ENCODE data around the gene AATF. TPM values are rescaled to one million over a fixed set of nuclear protein-coding genes. Genes with fewer than 3 reads are reported as not detected.

AATF gene
- total RNA-seq, 2 experiments from 2014 or later = 76.7 to 78.8 TPM

DNA sequence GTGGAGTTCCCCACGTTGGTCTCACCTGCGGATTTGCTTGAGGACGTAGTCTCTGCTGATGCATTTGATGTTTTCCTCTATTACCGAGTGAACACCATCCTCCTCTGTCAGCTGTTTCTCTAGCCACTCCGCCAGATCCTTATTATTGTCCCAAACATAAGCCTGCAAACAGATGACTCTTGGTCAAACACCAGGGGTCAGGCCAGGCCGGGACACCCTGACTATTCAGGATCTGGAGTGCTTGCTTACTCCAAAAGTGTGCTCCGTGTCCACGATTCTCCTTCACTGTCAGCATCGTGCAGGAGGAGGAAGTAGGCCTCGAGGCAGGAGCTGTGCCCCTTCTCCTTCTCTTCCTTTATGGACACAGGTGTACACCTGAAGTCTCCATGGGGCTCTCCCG, 140.2 kb downstream of the AATF start:
- POLR2A ChIA-PET = interaction anchor here (0.7 to 2.3 kb wide), 6 partner anchors 7 to 543 kb away, joined by 3 to 7 read pairs (median 5); partner anchors contain the start of genes AATF, ACACA, MRM1 and TADA2A
- Mint-ChIP-seq H3K4me1 (peaks cover 65% of the 10 kb centered on the region), H3K9me3 (no peaks in the 10 kb centered on the region), H3K27ac (peak overlapping the region; percentile 99), H3K27me3 (no peaks in the 10 kb centered on the region), H3K36me3 (ENCODE audit: low read depth) (peaks cover 25% of the 10 kb centered on the region), H3K4me3 (no peak overlapping the region)
- no peak for DNase-seq
- CTCF ChIA-PET = no interaction called here

DNA sequence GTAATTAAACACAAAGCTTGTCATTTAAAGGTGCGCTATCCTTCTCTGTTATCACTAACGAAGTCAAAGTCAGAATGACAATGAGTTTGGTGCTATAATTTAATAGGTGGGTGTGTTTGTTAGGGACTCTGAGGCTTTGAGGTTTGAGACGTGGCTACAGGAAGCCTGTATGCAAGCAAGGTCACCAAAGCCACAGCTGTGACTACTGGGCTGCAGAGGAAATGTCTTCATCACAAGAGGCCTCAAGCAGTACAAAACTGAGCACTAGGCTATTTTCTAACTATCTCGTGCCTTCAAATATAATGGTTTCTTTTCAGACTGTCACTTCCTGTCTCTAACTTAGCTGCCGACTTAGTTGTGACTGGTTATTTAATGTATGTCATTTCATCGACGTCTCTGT, 141.2 kb downstream of the AATF start:
- Mint-ChIP-seq H3K27me3 (no peaks in the 10 kb centered on the region), H3K36me3 (ENCODE audit: low read depth) (peaks cover 32% of the 10 kb centered on the region), H3K4me3 (peak overlapping the region; percentile 46), H3K27ac (peak overlapping the region; percentile 99), H3K9me3 (no peaks in the 10 kb centered on the region), H3K4me1 (peaks cover 69% of the 10 kb centered on the region)
- ChIA-PET CTCF (interaction anchor here (0.9 to 1.4 kb wide), 4 partner anchors 8 to 487 kb away, joined by 3 to 4 read pairs (median 3); no protein-coding TSS in a partner anchor), POLR2A (interaction anchor here (1.2 to 2.3 kb wide), 7 partner anchors 8 to 488 kb away, joined by 3 to 7 read pairs (median 5); partner anchors contain the start of genes AATF and MRM1)
- DNase-seq = peak; percentile 82

DNA sequence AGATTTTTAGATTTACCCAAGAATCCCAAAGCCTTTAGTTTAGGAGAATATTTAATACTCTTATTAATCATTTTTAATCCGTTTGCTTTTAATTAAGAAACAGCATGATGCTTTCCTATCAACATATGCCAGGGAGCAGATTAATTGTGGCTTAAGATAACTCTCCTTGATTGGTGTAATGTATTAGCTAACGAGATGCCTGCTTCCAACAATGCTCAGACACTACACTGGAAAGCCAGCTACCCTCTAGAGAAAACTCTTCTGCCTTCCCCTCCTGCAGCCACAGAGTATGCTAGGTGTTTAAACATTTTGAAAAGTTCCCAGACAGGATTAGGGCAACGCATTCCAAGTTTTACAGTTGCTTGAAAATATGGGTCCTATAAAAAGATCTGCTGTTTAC, 142.2 kb downstream of the AATF start:
- CTCF ChIA-PET = interaction anchor here (1.2 to 1.4 kb wide), 3 partner anchors 12 to 488 kb away, joined by 3 to 4 read pairs (median 4); no protein-coding TSS in a partner anchor
- H3K9me3 Mint-ChIP-seq = no peaks in the 10 kb centered on the region

GRCh38 chr17:37092071-37092470, 143.3 kb downstream of the AATF start:
- peak; percentile 28 for DNase-seq
- Mint-ChIP-seq H3K27ac (peak overlapping the region; percentile 58), H3K4me1 (peaks cover 59% of the 10 kb centered on the region), H3K36me3 (ENCODE audit: low read depth) (peaks cover 44% of the 10 kb centered on the region), H3K4me3 (no peak overlapping the region), H3K27me3 (no peaks in the 10 kb centered on the region), H3K9me3 (no peaks in the 10 kb centered on the region)
- POLR2A ChIA-PET = no interaction called here
- CTCF ChIA-PET = interaction anchor here (0.7 kb wide), 1 partner anchor 11 kb away, joined by 3 read pairs; no protein-coding TSS in a partner anchor

More for the DNA sequence above, 142.2 kb downstream of the AATF start:
- H3K27me3 Mint-ChIP-seq = no peaks in the 10 kb centered on the region
- peak overlapping the region; percentile 46 for H3K4me3 Mint-ChIP-seq
- peaks cover 64% of the 10 kb centered on the region for H3K4me1 Mint-ChIP-seq
- peaks cover 37% of the 10 kb centered on the region for H3K36me3 Mint-ChIP-seq (ENCODE audit: low read depth)
- no peak for DNase-seq
- POLR2A ChIA-PET = interaction anchor here (1.2 to 2.0 kb wide), 4 partner anchors 9 to 254 kb away, joined by 3 to 7 read pairs (median 5); partner anchors contain the start of gene AATF
- peak overlapping the region; percentile 99 for H3K27ac Mint-ChIP-seq

DNA sequence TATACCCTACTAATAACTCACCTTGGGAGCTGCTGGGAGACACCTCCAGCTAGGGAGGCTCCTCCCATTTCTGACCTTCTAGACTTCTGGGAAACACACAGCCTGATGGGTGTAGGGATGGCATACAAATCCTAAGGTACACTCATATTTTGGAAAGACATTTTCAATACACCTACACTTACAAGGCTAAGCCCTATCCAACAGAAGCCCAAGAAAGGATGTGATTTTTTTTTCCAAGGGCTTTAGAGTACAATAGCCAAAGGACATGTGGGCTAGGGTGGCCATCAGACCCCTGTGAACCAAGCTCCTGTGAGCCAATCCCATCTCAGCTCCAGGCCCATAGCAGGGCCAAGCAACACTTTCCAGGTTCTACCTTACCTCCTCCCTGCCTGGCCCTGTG, 143.9 kb downstream of the AATF start:
- H3K4me1 Mint-ChIP-seq = peaks cover 53% of the 10 kb centered on the region

DNA sequence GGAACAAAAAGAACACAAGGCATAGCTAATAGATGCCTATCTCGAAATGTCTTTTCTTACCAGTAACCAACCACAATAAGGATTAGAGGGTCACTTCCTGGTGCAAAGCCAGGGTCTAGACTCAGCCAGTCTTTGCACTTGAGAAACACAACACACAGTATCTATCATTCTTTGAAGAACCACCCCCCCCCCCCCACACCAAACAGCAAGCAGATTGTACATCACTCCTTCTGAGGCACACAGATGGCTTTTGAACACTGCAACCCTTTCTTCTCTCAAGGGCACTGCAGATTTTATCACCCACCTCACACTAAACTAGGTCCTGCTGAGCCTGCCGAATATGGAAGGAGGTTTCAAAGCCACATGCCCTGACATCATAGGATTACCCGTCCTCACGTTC, 145.6 kb downstream of the AATF start:
- DNase-seq = no peak
- ChIA-PET POLR2A (no interaction called here), CTCF (interaction anchor here (1.2 kb wide), 1 partner anchor 46 kb away, joined by 3 read pairs; no protein-coding TSS in a partner anchor)
- H3K36me3 Mint-ChIP-seq (ENCODE audit: low read depth) = peaks cover 45% of the 10 kb centered on the region
- no peaks in the 10 kb centered on the region for H3K27me3 Mint-ChIP-seq
- H3K27ac Mint-ChIP-seq = no peak overlapping the region
- no peak overlapping the region for H3K4me3 Mint-ChIP-seq
- H3K9me3 Mint-ChIP-seq = no peaks in the 10 kb centered on the region
- H3K4me1 Mint-ChIP-seq = peaks cover 43% of the 10 kb centered on the region

More for the DNA sequence above, 143.9 kb downstream of the AATF start:
- no peak overlapping the region for H3K4me3 Mint-ChIP-seq
- ChIA-PET POLR2A (no interaction called here), CTCF (no interaction called here)
- no peak for DNase-seq
- H3K36me3 Mint-ChIP-seq (ENCODE audit: low read depth) = peaks cover 44% of the 10 kb centered on the region
- H3K27ac Mint-ChIP-seq = no peak overlapping the region
- H3K9me3 Mint-ChIP-seq = no peaks in the 10 kb centered on the region
- H3K27me3 Mint-ChIP-seq = no peaks in the 10 kb centered on the region

DNA sequence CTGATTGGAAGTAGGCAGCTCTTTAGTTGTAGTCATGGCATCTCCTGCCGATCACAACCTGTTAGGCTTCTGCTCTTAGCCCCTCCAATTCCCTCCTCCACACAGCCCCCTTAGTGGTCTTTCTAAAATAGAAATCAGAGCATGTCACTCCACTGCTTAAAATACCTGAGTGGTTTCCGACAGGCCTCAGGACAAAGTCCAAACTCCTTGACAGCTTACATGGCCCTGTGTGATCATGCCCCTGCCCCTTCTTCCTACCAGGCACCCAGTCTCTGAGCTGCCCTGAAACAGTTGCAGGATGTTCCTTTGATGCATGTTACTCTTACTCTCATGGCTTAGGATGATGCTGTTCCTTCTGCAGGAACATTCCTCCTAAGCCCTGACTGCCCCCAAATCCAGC, 147.3 kb downstream of the AATF start:
- Mint-ChIP-seq H3K4me1 (peaks cover 26% of the 10 kb centered on the region), H3K36me3 (ENCODE audit: low read depth) (peaks cover 36% of the 10 kb centered on the region), H3K9me3 (no peaks in the 10 kb centered on the region), H3K4me3 (no peak overlapping the region), H3K27me3 (no peaks in the 10 kb centered on the region), H3K27ac (no peak overlapping the region)
- no peak for DNase-seq
- CTCF ChIA-PET = no interaction called here
- POLR2A ChIA-PET = no interaction called here

DNA sequence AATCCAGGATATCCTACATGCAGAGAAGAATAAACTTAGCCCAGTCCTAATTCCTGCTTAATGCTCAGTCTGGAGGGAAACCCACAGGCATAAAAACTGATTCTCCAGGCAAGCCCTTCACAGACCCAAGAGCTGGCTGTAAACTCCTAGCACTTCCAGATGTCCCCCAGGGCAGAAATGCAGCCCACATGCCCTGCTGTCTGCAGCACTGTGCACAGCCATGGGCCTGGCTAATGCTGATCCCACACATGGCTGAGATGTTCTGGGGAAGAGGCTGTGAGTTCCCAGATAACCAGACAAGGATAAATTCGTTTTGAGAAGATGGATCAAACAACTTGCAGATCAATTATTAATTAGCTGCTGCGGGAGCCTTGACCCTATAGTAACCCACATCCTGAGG, 148.4 kb downstream of the AATF start:
- Mint-ChIP-seq H3K27ac (peak overlapping the region; percentile 11), H3K4me3 (no peak overlapping the region), H3K36me3 (ENCODE audit: low read depth) (peaks cover 36% of the 10 kb centered on the region), H3K27me3 (no peaks in the 10 kb centered on the region), H3K9me3 (no peaks in the 10 kb centered on the region), H3K4me1 (peaks cover 15% of the 10 kb centered on the region)
- CTCF ChIA-PET = no interaction called here
- no peak for DNase-seq
- POLR2A ChIA-PET = interaction anchor here (1.1 kb wide), 1 partner anchor 28 kb away, joined by 3 read pairs; no protein-coding TSS in a partner anchor

DNA sequence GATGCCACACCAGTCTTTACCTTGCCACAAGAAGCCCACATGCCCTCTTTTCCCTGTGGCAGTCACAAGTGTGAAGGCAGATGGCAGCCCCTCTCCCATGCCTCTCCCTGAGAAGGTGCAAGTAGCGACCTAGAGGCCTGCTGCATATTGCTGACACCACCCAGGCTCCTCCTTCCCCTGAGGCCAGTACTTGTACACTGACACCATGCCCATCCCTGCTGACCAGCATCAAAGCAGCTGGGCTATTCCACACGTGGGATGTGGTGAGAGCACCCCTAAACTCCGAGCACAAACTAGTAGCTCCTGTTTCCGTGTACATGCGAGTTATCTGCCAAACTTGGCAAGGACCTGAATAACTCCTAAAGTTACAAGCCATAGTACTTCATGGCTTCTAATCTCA, 149.4 kb downstream of the AATF start:
- CTCF ChIA-PET = interaction anchor here (1.3 kb wide), 1 partner anchor 8 kb away, joined by 3 read pairs; no protein-coding TSS in a partner anchor
- Mint-ChIP-seq H3K27ac (no peak overlapping the region), H3K4me1 (peaks cover 10% of the 10 kb centered on the region), H3K36me3 (ENCODE audit: low read depth) (peaks cover 36% of the 10 kb centered on the region), H3K9me3 (no peaks in the 10 kb centered on the region), H3K4me3 (no peak overlapping the region), H3K27me3 (no peaks in the 10 kb centered on the region)
- POLR2A ChIA-PET = no interaction called here
- no peak for DNase-seq

DNA sequence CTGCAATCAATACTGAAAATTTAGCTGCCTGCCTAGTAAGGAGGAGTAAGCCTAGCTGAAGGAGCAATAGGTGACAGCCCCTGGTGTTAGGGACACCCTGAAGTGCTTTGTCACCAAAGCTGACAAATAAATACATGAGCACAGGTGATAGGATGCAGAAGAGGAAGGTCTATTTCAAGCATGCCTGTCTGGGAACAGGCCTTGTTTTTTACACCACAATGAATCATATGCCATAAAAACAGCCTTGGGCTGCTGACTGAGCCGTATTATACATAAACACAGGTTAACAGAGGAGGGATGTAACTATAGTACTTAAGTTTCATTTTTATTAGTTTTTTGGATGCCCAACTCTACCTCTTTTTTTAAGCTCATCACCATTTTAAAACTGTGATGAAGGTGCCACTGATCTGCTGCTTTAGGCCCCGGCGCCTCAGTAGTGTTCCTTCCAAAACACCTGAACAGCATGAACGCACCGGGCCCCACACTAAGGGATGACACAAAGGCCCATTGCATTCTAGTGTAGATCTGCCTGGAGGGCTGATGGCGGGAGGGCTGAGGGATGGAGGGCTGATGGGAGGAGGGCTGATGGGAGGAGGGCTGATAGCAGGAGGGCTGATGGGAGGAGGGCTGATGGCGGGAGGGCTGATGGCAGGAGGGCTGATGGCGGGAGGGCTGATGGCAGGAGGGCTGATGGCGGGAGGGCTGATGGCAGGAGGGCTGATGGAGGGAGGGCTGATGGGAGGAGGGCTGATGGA, 150.3 kb downstream of the AATF start:
- H3K36me3 Mint-ChIP-seq (ENCODE audit: low read depth) = peaks cover 35% of the 10 kb centered on the region
- H3K4me1 Mint-ChIP-seq = peaks cover 9% of the 10 kb centered on the region
- H3K27ac Mint-ChIP-seq = peak overlapping the region; percentile 36
- no peak overlapping the region for H3K4me3 Mint-ChIP-seq
- CTCF ChIA-PET = interaction anchor here (1.3 kb wide), 1 partner anchor 9 kb away, joined by 3 read pairs; no protein-coding TSS in a partner anchor
- H3K9me3 Mint-ChIP-seq = no peaks in the 10 kb centered on the region
- no peaks in the 10 kb centered on the region for H3K27me3 Mint-ChIP-seq
- no peak for DNase-seq
- POLR2A ChIA-PET = no interaction called here

DNA sequence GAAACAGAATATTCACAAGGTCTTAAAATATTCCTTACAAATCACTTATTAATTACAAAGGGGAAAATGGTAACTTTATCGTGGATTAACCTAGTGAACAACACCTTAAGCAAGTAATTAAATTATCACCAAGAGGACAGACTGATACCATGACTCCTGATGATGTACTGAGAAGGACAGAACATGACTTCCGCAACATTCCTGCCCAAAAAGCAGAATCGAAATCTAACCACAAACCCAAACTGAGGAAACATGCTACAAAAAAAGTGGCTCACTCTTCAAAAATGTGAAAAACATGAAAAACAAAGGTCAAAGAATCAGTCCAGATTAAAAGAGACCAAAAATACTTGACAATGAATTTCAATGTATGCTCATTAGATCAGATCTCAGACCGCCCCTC, 151.5 kb downstream of the AATF start:
- DNase-seq = no peak
- Mint-ChIP-seq H3K27ac (no peak overlapping the region), H3K9me3 (no peaks in the 10 kb centered on the region), H3K36me3 (ENCODE audit: low read depth) (peaks cover 30% of the 10 kb centered on the region), H3K4me3 (no peak overlapping the region), H3K4me1 (peaks cover 6% of the 10 kb centered on the region), H3K27me3 (no peaks in the 10 kb centered on the region)
- CTCF ChIA-PET = no interaction called here
- POLR2A ChIA-PET = no interaction called here

DNA sequence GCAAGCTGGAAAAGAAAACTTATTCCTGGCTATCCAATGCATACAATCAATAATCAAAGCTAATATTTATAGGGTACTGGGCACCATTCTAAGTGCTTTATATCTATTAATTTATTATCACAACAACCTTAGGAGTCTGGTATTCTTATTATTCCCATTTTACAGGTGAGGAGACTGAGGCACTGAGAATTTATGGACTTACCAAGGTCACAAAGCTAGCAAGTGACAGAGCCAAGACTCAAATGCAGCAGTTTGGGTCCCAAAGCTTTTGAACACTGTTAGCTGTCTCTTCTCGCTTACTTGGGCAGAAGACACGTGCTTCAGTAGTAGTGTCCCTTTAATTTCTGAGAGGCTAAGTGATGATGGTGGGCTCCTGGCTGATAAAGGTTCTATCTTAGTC, 152.6 kb downstream of the AATF start:
- Mint-ChIP-seq H3K27me3 (no peaks in the 10 kb centered on the region), H3K4me1 (peaks cover 6% of the 10 kb centered on the region), H3K4me3 (no peak overlapping the region), H3K27ac (no peak overlapping the region), H3K9me3 (no peaks in the 10 kb centered on the region), H3K36me3 (ENCODE audit: low read depth) (peaks cover 24% of the 10 kb centered on the region)
- CTCF ChIA-PET = interaction anchor here (0.5 to 0.8 kb wide), 2 partner anchors 127 to 498 kb away, joined by 3 read pairs; no protein-coding TSS in a partner anchor
- DNase-seq = no peak
- POLR2A ChIA-PET = no interaction called here

- H3K4me3 Mint-ChIP-seq = no peak overlapping the region
- no peaks in the 10 kb centered on the region for H3K27me3 Mint-ChIP-seq
- CTCF ChIA-PET = interaction anchor here (0.6 kb wide), 1 partner anchor 57 kb away, joined by 3 read pairs; no protein-coding TSS in a partner anchor
- H3K9me3 Mint-ChIP-seq = no peaks in the 10 kb centered on the region
- POLR2A ChIA-PET = interaction anchor here (1.8 kb wide), 1 partner anchor 13 kb away, joined by 5 read pairs; no protein-coding TSS in a partner anchor
- no peak overlapping the region for H3K27ac Mint-ChIP-seq
- peaks cover 4% of the 10 kb centered on the region for H3K36me3 Mint-ChIP-seq (ENCODE audit: low read depth)
- DNase-seq = no peak
- peaks cover 6% of the 10 kb centered on the region for H3K4me1 Mint-ChIP-seq
Measured at GRCh38 chr17:37103231-37103630, 154.5 kb downstream of the AATF start.
